GM12878 (cell line): Measurements from ENCODE around the gene RDM1. TPM values are rescaled to one million over a fixed set of nuclear protein-coding genes. Genes with fewer than 3 reads are reported as not detected.

Experiments
- ATAC-seq: fragments of 200-7000 bp; cut with Tn5 transposase; 3 replicates; pipeline ENCODE4 v1.9.1; 2020; ENCODE audit warnings: mild to moderate bottlenecking, moderate library complexity
- BruUV-seq: library from RNA; stranded (reverse); fragments of 400-500 nt; replicated peaks from 2 replicates; lab custom pipeline; 2021; lab: Mats Ljungman, UMichigan
- CTCF ChIA-PET: fragments of 300-600 bp; sonication (Branson Sonifier 250); formaldehyde crosslinking; extraction: SDS; loops from one replicate; lab custom pipeline; 2021; ENCODE audit warnings: inconsistent platforms; lab: Yijun Ruan, JAX
- POLR2A ChIA-PET: fragments of 350-600 bp; formaldehyde crosslinking; extraction: SDS; loops from one replicate; lab custom pipeline; 2021; ENCODE audit warnings: inconsistent platforms; lab: Charles Lee
- RAD21 ChIA-PET: fragments of 300-600 bp; sonication (Branson Sonifier 250); formaldehyde crosslinking; loops from one replicate; lab custom pipeline; 2023; ENCODE audit warnings: antibody characterized with exemption; ENCODE audit not compliant: unreplicated experiment; lab: Charles Lee
- SMC1A ChIA-PET: fragments of 300-600 bp; sonication (Branson Sonifier 250); formaldehyde crosslinking; loops from one replicate; lab custom pipeline; 2023; ENCODE audit not compliant: unreplicated experiment, uncharacterized antibody; lab: Charles Lee
- DNase-seq: peaks from one replicate; pipeline ENCODE4 v3.0.0-alpha.2; 2011; ENCODE audit warnings: low read depth, low spot score
- FAIRE-seq: peaks from 3 replicates; lab custom pipeline; 2011; peaks lifted over from hg19 to GRCh38; lab: Jason Lieb, UNC
- H2AFZ ChIP-seq: 2 replicates; pipeline ENCODE4 v1.6.0; 2011; ENCODE audit warnings: low read depth, low read length, control low read depth; ENCODE audit not compliant: control insufficient read depth
- H3K27ac ChIP-seq: 2 replicates; pipeline ENCODE4 v1.5.1; 2011; ENCODE audit warnings: control low read depth; ENCODE audit not compliant: control insufficient read depth, insufficient read depth
- H3K27me3 ChIP-seq, 2 experiments: replicated peaks in 1 of 2; 2 replicates each; pipeline versions ENCODE4 v1.6.0 to v1.6.1; 2011; ENCODE audit warnings: low read length in 1 of 2; ENCODE audit not compliant: control insufficient read depth in 2 of 2, insufficient read depth in 2 of 2
- H3K36me3 ChIP-seq, 2 experiments: 2 replicates each; pipeline ENCODE4 v1.5.1; 2011; ENCODE audit warnings: low read length in 1 of 2; ENCODE audit not compliant: control insufficient read depth in 2 of 2, insufficient read depth in 2 of 2
- H3K4me1 ChIP-seq: 2 replicates; pipeline ENCODE4 v1.6.1; 2011; ENCODE audit warnings: mild to moderate bottlenecking, low read length, moderate library complexity, mixed read lengths; ENCODE audit not compliant: control insufficient read depth, insufficient read depth
- H3K4me2 ChIP-seq: 2 replicates; pipeline ENCODE4 v1.6.0; 2011; ENCODE audit warnings: control low read depth; ENCODE audit not compliant: control insufficient read depth, insufficient read depth
- H3K4me3 ChIP-seq: fragments of 200-600 bp; sonication (generic); 2 replicates; pipeline ENCODE4 v1.5.1; 2016
- H3K79me2 ChIP-seq: 2 replicates; pipeline ENCODE4 v1.6.0; 2011; ENCODE audit warnings: low read length; ENCODE audit not compliant: control insufficient read depth, insufficient read depth
- H3K9ac ChIP-seq: 2 replicates; pipeline ENCODE4 v1.8.0; 2011; ENCODE audit warnings: low read length, control low read depth, mixed read lengths; ENCODE audit not compliant: control insufficient read depth, insufficient read depth
- H3K9me3 ChIP-seq: replicated peaks from 3 replicates; pipeline ENCODE4 v1.5.1; 2011; ENCODE audit warnings: mild to moderate bottlenecking, low read length; ENCODE audit not compliant: control insufficient read depth, insufficient read depth
- H4K20me1 ChIP-seq: 2 replicates; pipeline ENCODE4 v1.6.0; 2011; ENCODE audit not compliant: control insufficient read depth, insufficient read depth
- CBX5 ChIP-seq: sonication (generic); IDR thresholded peaks from 2 replicates; pipeline ENCODE4 v1.6.1; 2016; ENCODE audit warnings: low read depth, moderate library complexity, mild to moderate bottlenecking, inconsistent platforms
- HDGF ChIP-seq: fragments of 450-650 bp; IDR thresholded peaks from 2 replicates; pipeline ENCODE4 v1.6.1; 2016; ENCODE audit warnings: antibody characterized with exemption
- IKZF1 ChIP-seq: fragments of 450-650 bp; conservative IDR thresholded peaks from 2 replicates; pipeline ENCODE4 v1.6.1; 2017; ENCODE audit warnings: antibody characterized with exemption, mild to moderate bottlenecking
- POU2F2 ChIP-seq: IDR thresholded peaks from 3 replicates; pipeline ENCODE4 v1.6.1; 2011; ENCODE audit warnings: low read depth, mild to moderate bottlenecking, low read length, borderline replicate concordance
- RAD21 ChIP-seq: IDR thresholded peaks from 2 replicates; pipeline ENCODE4 v1.6.1; 2011; ENCODE audit warnings: mild to moderate bottlenecking, low read depth, low read length, moderate library complexity; ENCODE audit not compliant: insufficient read depth
- RUNX3 ChIP-seq: IDR thresholded peaks from 2 replicates; pipeline ENCODE4 v1.6.1; 2012; ENCODE audit warnings: low read length, inconsistent platforms
- YY1 ChIP-seq: IDR thresholded peaks from 2 replicates; pipeline ENCODE4 v1.6.1; 2011; ENCODE audit warnings: low read depth, mild to moderate bottlenecking, low read length
- WGBS: methylation state at CpG from one replicate; pipeline ENCODE4 v1.1.6; 2016; ENCODE audit warnings: low lambda C conversion rate; ENCODE audit not compliant: insufficient replicate concordance, insufficient coverage; ENCODE audit errors: missing lambda C conversion rate; 5-methylcytosine and 5-hydroxymethylcytosine counted together
- in situ Hi-C: fragments of 300-500 bp; cut with MboI; formaldehyde crosslinking; loops from 9 replicates; pipeline ENCODE4 v1.14.3; 2018; ENCODE audit warnings: mixed read lengths
- intact Hi-C: fragments of 100-400 bp; cut with micrococcal nuclease; formaldehyde crosslinking; loops from one replicate; pipeline ENCODE4 v1.14.2; 2022; ENCODE audit not compliant: unreplicated experiment
- polyA plus RNA-seq, 11 experiments: library from polyadenylated mRNA; depleted of rRNA in 4 of 11; unstranded in 6 of 11; stranded (reverse) in 5 of 11; fragments of >200 nt; fragmentation: Nextera tagmentation in 4 of 11; fragmentation: Illumina TruSeq in 1 of 11; extraction: Ambion mirVana in 4 of 11; extraction: Trizol in 1 of 11; gene quantifications; 1 replicate in 1 of 11; 2 replicates in 10 of 11; pipeline versions ENCODE4 v1.2.1 to v1.2.3, GENCODE V29; 2011 to 2016; ENCODE audit warnings: inconsistent platforms in 2 of 11, missing spikeins in 2 of 11, low read depth in 1 of 11
- total RNA-seq, 4 experiments: library from RNA; depleted of rRNA in 3 of 4; stranded (reverse); fragments of >200 nt in 3 of 4; fragmentation: Illumina TruSeq in 1 of 4; extraction: Trizol in 1 of 4; gene quantifications; 2 replicates each; pipeline versions ENCODE4 v1.2.1 to v1.2.3, GENCODE V29; 2013 to 2021
- TF ChIP-seq, protein P1 (sequence below): fragments of 450-650 bp; IDR thresholded peaks from 2 replicates; pipeline ENCODE4 v1.6.1; 2017; ENCODE audit warnings: mild to moderate bottlenecking
- TF ChIP-seq, protein P2 (sequence below): IDR thresholded peaks from 2 replicates; pipeline ENCODE4 v1.6.1; 2011; ENCODE audit warnings: mild to moderate bottlenecking, low read depth, low read length, moderate library complexity; ENCODE audit not compliant: insufficient replicate concordance
- TF ChIP-seq, protein P3 (sequence below): fragments of 450-650 bp; IDR thresholded peaks from 2 replicates; pipeline ENCODE4 v1.6.1; 2017; ENCODE audit warnings: mild to moderate bottlenecking, low read depth, inconsistent platforms; ENCODE audit not compliant: poor library complexity, severe bottlenecking
- TF ChIP-seq, protein P4 (sequence below): fragments of 450-650 bp; IDR thresholded peaks from 2 replicates; pipeline ENCODE4 v1.6.1; 2017; ENCODE audit warnings: low read depth, mild to moderate bottlenecking, moderate library complexity

RDM1 gene
- total and polyA plus RNA-seq, 10 of the 15 experiments (the other 5 are each of a cell fraction or from before 2014, with no cell fraction given) = 5.7 to 18.4 (median 10.7) TPM

DNA sequence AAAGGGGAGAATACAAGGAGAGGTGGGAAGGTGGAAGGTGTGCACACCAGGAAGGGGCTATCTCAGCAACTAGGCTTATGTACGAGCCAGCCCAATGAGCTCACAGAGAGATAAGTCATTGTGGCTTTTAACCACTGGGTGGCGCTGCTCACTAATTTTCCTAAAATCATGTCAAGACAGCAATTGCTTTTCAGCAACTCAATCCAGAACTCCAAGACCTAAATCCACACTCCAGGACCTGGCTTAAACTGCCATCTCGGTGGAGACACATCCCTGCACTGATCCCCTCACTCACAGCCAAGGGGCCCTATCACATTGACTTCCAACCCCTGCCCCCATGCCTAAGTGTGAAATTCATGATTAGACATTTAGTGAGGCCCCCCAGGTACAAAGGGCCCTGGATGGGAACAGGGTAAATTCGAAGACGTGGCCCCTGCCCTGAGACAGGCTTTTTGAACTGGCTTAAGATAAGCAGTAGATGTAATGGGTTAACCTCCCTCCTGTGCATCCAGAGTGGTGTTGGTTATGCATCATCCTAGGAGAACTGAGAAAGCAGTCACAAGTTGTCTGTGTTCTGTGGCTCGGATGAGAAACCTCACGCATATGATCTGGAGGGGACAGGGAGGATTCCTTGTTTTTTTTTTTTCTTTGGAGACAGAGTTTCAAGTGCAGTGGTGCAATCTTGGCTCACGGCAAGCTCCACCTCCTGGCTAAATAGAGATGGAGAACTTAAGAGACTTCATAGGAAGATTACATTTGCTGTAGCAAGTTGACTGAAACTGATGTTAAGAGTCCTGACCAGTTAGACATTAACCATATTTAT is 39.2 kb upstream of the RDM1 start:
- Histone ChIP-seq H3K4me2 (no peak overlapping the region), H3K9me3 (no peaks in the 10 kb centered on the region), H3K27ac (no peak overlapping the region), H3K79me2 (no peaks in the 10 kb centered on the region), H3K36me3 (no peaks in the 10 kb centered on the region), H3K4me1 (no peaks in the 10 kb centered on the region), H3K9ac (no peak overlapping the region), H2AFZ (no peak overlapping the region), H3K27me3 (no peaks in the 10 kb centered on the region), H4K20me1 (no peaks in the 10 kb centered on the region), H3K4me3 (no peak overlapping the region)
- intact Hi-C loops (loop anchor here (1.0 kb wide), 2 partner anchors 180 to 514 kb away; no protein-coding TSS in a partner anchor), in situ Hi-C loops (loop anchor here (5.0 kb wide), 3 partner anchors 103 to 518 kb away; partner anchors contain the start of gene ZNHIT3)
- BruUV-seq = no TSS peak
- ChIA-PET POLR2A (interaction anchor here (0.6 to 1.3 kb wide), 8 partner anchors 16 to 516 kb away, joined by 3 to 5 read pairs (median 3); no protein-coding TSS in a partner anchor), SMC1A (interaction anchor here (0.6 to 17.2 kb wide), 49 partner anchors 8 to 633 kb away, joined by 3 to 485 read pairs (median 4); partner anchors contain the start of genes CCL15, CCL16, CCL3 and LYZL6), CTCF (interaction anchor here (0.6 to 19.0 kb wide), 51 partner anchors 9 to 1474 kb away, joined by 3 to 622 read pairs (median 4); partner anchors contain the start of genes CCL16, CCL23, CCL3 and RDM1), RAD21 (interaction anchor here (0.6 to 17.2 kb wide), 41 partner anchors 8 to 633 kb away, joined by 3 to 342 read pairs (median 5); partner anchors contain the start of genes CCL15, CCL16, CCL3 and CCL4)
- ATAC-seq (peak; percentile 92), DNase-seq (peak; percentile 45), FAIRE-seq (no peak)
- WGBS = 21% methylated on average over 8 of the region's 8 CpGs
- peak; percentile 52; the same call in 1 of the 2 replicates for TF ChIP-seq YY1
- TF ChIP-seq RAD21 = peak; percentile 95
- TF ChIP-seq CBX5 = no peak
- TF ChIP-seq, protein P1, sequence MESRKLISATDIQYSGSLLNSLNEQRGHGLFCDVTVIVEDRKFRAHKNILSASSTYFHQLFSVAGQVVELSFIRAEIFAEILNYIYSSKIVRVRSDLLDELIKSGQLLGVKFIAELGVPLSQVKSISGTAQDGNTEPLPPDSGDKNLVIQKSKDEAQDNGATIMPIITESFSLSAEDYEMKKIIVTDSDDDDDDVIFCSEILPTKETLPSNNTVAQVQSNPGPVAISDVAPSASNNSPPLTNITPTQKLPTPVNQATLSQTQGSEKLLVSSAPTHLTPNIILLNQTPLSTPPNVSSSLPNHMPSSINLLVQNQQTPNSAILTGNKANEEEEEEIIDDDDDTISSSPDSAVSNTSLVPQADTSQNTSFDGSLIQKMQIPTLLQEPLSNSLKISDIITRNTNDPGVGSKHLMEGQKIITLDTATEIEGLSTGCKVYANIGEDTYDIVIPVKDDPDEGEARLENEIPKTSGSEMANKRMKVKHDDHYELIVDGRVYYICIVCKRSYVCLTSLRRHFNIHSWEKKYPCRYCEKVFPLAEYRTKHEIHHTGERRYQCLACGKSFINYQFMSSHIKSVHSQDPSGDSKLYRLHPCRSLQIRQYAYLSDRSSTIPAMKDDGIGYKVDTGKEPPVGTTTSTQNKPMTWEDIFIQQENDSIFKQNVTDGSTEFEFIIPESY = no peak
- TF ChIP-seq, protein P2, sequence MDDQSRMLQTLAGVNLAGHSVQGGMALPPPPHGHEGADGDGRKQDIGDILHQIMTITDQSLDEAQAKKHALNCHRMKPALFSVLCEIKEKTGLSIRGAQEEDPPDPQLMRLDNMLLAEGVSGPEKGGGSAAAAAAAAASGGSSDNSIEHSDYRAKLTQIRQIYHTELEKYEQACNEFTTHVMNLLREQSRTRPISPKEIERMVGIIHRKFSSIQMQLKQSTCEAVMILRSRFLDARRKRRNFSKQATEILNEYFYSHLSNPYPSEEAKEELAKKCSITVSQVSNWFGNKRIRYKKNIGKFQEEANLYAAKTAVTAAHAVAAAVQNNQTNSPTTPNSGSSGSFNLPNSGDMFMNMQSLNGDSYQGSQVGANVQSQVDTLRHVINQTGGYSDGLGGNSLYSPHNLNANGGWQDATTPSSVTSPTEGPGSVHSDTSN = no peak
- TF ChIP-seq RUNX3 = peak; percentile 47
- 0 out of 3 replicates have a peak, but pooled peaks have one; percentile 34 for TF ChIP-seq POU2F2
- TF ChIP-seq, protein P3, sequence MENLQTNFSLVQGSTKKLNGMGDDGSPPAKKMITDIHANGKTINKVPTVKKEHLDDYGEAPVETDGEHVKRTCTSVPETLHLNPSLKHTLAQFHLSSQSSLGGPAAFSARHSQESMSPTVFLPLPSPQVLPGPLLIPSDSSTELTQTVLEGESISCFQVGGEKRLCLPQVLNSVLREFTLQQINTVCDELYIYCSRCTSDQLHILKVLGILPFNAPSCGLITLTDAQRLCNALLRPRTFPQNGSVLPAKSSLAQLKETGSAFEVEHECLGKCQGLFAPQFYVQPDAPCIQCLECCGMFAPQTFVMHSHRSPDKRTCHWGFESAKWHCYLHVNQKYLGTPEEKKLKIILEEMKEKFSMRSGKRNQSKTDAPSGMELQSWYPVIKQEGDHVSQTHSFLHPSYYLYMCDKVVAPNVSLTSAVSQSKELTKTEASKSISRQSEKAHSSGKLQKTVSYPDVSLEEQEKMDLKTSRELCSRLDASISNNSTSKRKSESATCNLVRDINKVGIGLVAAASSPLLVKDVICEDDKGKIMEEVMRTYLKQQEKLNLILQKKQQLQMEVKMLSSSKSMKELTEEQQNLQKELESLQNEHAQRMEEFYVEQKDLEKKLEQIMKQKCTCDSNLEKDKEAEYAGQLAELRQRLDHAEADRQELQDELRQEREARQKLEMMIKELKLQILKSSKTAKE = peak; percentile 18
- 0 out of 2 replicates have a peak, but pooled peaks have one; percentile 21 for TF ChIP-seq HDGF
- TF ChIP-seq IKZF1 = peak; percentile 70
- TF ChIP-seq, protein P4, sequence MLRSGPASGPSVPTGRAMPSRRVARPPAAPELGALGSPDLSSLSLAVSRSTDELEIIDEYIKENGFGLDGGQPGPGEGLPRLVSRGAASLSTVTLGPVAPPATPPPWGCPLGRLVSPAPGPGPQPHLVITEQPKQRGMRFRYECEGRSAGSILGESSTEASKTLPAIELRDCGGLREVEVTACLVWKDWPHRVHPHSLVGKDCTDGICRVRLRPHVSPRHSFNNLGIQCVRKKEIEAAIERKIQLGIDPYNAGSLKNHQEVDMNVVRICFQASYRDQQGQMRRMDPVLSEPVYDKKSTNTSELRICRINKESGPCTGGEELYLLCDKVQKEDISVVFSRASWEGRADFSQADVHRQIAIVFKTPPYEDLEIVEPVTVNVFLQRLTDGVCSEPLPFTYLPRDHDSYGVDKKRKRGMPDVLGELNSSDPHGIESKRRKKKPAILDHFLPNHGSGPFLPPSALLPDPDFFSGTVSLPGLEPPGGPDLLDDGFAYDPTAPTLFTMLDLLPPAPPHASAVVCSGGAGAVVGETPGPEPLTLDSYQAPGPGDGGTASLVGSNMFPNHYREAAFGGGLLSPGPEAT = peak; percentile 48
